HepG2 (cell line): Measurements from ENCODE around the gene PFKFB4.

Experiments used
- BCL3 ChIP-seq: sonication (generic); formaldehyde crosslinking; IDR thresholded peaks from 2 replicates; pipeline ENCODE4 v1.5.1; 2020; ENCODE audit warnings: mild to moderate bottlenecking, missing genetic modification reagents, moderate library complexity
- ELF4 ChIP-seq: sonication (generic); formaldehyde crosslinking; IDR thresholded peaks from 2 replicates; pipeline ENCODE4 v1.5.0; 2020; ENCODE audit warnings: missing genetic modification reagents, mild to moderate bottlenecking, moderate library complexity, borderline replicate concordance
- EP300 ChIP-seq, 3 experiments: sonication (generic) in 1 of 3; formaldehyde crosslinking in 1 of 3; IDR thresholded peaks; 2 replicates each; pipeline versions ENCODE4 v1.5.1 to v1.6.1; 2011 to 2020; ENCODE audit warnings: low read depth in 2 of 3, low read length in 2 of 3, borderline replicate concordance in 1 of 3, improper control_type of control experiment in 1 of 3, mild to moderate bottlenecking in 1 of 3, missing genetic modification reagents in 1 of 3, moderate library complexity in 1 of 3
- MTA1 ChIP-seq: sonication (generic); formaldehyde crosslinking; IDR thresholded peaks from 2 replicates; pipeline ENCODE4 v1.4.0; 2020; ENCODE audit warnings: missing genetic modification reagents, mild to moderate bottlenecking, borderline replicate concordance
- ZNF335 ChIP-seq: sonication (generic); formaldehyde crosslinking; IDR thresholded peaks from 2 replicates; pipeline ENCODE4 v1.4.0; 2020; ENCODE audit warnings: missing genetic modification reagents
- TF ChIP-seq, protein P1 (sequence below): fragments of 450-650 bp; IDR thresholded peaks from 2 replicates; pipeline ENCODE4 v1.6.1; 2017; ENCODE audit warnings: mild to moderate bottlenecking

- TF ChIP-seq BCL3 (CRISPR knock-in tag) (no peak), MTA1 (CRISPR knock-in tag) (no peak), ELF4 (CRISPR knock-in tag) (no peak), ZNF335 (CRISPR knock-in tag) (no peak), EP300 (IDR thresholded peaks at IDR 0.05; ENCODE audit: low read depth in 2 of 2, low read length in 2 of 2) (no peak), EP300 (CRISPR knock-in tag; IDR thresholded peaks at IDR 0.05; ENCODE audit: borderline replicate concordance) (no peak; the same call in 1 of the 2 replicates)
- TF ChIP-seq, protein P1, sequence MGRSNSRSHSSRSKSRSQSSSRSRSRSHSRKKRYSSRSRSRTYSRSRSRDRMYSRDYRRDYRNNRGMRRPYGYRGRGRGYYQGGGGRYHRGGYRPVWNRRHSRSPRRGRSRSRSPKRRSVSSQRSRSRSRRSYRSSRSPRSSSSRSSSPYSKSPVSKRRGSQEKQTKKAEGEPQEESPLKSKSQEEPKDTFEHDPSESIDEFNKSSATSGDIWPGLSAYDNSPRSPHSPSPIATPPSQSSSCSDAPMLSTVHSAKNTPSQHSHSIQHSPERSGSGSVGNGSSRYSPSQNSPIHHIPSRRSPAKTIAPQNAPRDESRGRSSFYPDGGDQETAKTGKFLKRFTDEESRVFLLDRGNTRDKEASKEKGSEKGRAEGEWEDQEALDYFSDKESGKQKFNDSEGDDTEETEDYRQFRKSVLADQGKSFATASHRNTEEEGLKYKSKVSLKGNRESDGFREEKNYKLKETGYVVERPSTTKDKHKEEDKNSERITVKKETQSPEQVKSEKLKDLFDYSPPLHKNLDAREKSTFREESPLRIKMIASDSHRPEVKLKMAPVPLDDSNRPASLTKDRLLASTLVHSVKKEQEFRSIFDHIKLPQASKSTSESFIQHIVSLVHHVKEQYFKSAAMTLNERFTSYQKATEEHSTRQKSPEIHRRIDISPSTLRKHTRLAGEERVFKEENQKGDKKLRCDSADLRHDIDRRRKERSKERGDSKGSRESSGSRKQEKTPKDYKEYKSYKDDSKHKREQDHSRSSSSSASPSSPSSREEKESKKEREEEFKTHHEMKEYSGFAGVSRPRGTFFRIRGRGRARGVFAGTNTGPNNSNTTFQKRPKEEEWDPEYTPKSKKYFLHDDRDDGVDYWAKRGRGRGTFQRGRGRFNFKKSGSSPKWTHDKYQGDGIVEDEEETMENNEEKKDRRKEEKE, result no peak
These were observed 39.0 kb upstream of the PFKFB4 start for GRCh38 chr3:48595526-48596121.
